ENCODE data around the gene GNAZ.

GRCh38 chr22:23033116-23033905 is 37.0 kb upstream of the GNAZ start:
- TF ChIP-seq GATA2 (IDR thresholded peaks at IDR 0.05; ENCODE audit: low read depth, low read length) (no peak), GATA3 (IDR thresholded peaks at IDR 0.05; ENCODE audit: low read depth, low read length) (no peak)
